ENCODE results near the gene ATP13A3. TPM values are rescaled to one million over a fixed set of nuclear protein-coding genes. Genes with fewer than 3 reads are reported as not detected.

The ATP13A3 gene
- total RNA-seq, 1 experiment from 2014 or later: 78.3 TPM

DNA sequence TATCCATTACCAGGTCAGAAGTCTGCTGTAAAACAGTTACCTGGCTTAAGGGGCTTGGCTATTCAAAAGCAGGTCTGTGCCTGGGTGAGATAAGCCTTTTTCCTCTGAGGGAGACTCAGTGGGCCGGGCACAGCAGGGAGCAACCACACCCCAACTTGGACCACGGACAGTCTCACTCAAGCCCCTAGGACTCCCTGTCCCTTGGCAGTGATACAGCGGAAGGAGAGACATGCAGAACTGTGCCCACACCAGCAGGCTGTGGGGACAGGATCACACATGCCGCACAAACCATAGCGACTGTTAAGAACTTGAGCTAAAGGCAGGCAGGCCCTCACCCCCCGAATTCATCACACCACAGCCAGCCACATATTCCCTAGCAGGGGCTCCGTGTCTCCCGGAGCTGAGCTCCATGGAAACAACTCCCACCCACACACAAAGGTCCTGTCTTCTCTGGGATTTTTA lies 84.9 kb downstream of the ATP13A3 start (continued):
- TF ChIP-seq ETV6 (CRISPR knock-in tag; IDR thresholded peaks at IDR 0.05) (no peak), TEAD1 (CRISPR knock-in tag; IDR thresholded peaks at IDR 0.05) (no peak), TP53 (CRISPR knock-in tag; IDR thresholded peaks at IDR 0.05) (no peak), HMGA2 (CRISPR knock-in tag; IDR thresholded peaks at IDR 0.05) (no peak)
- TF ChIP-seq, protein P1, sequence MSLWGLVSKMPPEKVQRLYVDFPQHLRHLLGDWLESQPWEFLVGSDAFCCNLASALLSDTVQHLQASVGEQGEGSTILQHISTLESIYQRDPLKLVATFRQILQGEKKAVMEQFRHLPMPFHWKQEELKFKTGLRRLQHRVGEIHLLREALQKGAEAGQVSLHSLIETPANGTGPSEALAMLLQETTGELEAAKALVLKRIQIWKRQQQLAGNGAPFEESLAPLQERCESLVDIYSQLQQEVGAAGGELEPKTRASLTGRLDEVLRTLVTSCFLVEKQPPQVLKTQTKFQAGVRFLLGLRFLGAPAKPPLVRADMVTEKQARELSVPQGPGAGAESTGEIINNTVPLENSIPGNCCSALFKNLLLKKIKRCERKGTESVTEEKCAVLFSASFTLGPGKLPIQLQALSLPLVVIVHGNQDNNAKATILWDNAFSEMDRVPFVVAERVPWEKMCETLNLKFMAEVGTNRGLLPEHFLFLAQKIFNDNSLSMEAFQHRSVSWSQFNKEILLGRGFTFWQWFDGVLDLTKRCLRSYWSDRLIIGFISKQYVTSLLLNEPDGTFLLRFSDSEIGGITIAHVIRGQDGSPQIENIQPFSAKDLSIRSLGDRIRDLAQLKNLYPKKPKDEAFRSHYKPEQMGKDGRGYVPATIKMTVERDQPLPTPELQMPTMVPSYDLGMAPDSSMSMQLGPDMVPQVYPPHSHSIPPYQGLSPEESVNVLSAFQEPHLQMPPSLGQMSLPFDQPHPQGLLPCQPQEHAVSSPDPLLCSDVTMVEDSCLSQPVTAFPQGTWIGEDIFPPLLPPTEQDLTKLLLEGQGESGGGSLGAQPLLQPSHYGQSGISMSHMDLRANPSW (CRISPR knock-in tag; conservative IDR thresholded peaks at IDR 0.05; ENCODE audit: low read depth): no peak

- ATAC-seq: peak; percentile 8; the same call in 1 of the 2 replicates
- H3K9me3 Mint-ChIP-seq: no peaks in the 10 kb centered on the region
- no peak for DNase-seq (ENCODE audit: low spot score)
- H3K36me3 Mint-ChIP-seq: peaks cover 8% of the 10 kb centered on the region; the same call in 1 of the 2 replicates
- TF ChIP-seq ZNF423 (CRISPR knock-in tag; IDR thresholded peaks at IDR 0.05) (no peak), EMX1 (CRISPR knock-in tag; IDR thresholded peaks at IDR 0.05) (no peak), SOX15 (CRISPR knock-in tag; IDR thresholded peaks at IDR 0.05) (no peak), ETV6 (CRISPR knock-in tag; IDR thresholded peaks at IDR 0.05) (no peak), HMGA2 (CRISPR knock-in tag; IDR thresholded peaks at IDR 0.05) (no peak), SMAD3 (CRISPR knock-in tag; IDR thresholded peaks at IDR 0.05; ENCODE audit: borderline replicate concordance) (no peak), RORB (CRISPR knock-in tag; IDR thresholded peaks at IDR 0.05) (no peak), FOXJ3 (CRISPR knock-in tag; IDR thresholded peaks at IDR 0.05; ENCODE audit: borderline replicate concordance) (no peak), ZNF121 (CRISPR knock-in tag; IDR thresholded peaks at IDR 0.05) (no peak), MYBL2 (CRISPR knock-in tag; IDR thresholded peaks at IDR 0.05) (no peak), CBFB (CRISPR knock-in tag; IDR thresholded peaks at IDR 0.05; ENCODE audit: low read depth) (no peak), USF1 (CRISPR knock-in tag; IDR thresholded peaks at IDR 0.05) (no peak), E2F5 (CRISPR knock-in tag; IDR thresholded peaks at IDR 0.05) (no peak), OVOL2 (CRISPR knock-in tag; IDR thresholded peaks at IDR 0.05; ENCODE audit: borderline replicate concordance) (no peak), NFATC4 (CRISPR knock-in tag; IDR thresholded peaks at IDR 0.05) (no peak), GABPB1 (CRISPR knock-in tag; IDR thresholded peaks at IDR 0.05) (no peak)
- TF ChIP-seq, protein P2, sequence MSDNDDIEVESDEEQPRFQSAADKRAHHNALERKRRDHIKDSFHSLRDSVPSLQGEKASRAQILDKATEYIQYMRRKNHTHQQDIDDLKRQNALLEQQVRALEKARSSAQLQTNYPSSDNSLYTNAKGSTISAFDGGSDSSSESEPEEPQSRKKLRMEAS (CRISPR knock-in tag; IDR thresholded peaks at IDR 0.05): no peak
- TF ChIP-seq, protein P3, sequence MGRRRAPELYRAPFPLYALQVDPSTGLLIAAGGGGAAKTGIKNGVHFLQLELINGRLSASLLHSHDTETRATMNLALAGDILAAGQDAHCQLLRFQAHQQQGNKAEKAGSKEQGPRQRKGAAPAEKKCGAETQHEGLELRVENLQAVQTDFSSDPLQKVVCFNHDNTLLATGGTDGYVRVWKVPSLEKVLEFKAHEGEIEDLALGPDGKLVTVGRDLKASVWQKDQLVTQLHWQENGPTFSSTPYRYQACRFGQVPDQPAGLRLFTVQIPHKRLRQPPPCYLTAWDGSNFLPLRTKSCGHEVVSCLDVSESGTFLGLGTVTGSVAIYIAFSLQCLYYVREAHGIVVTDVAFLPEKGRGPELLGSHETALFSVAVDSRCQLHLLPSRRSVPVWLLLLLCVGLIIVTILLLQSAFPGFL (CRISPR knock-in tag; IDR thresholded peaks at IDR 0.05; ENCODE audit: borderline replicate concordance): no peak
- TF ChIP-seq, protein P4, sequence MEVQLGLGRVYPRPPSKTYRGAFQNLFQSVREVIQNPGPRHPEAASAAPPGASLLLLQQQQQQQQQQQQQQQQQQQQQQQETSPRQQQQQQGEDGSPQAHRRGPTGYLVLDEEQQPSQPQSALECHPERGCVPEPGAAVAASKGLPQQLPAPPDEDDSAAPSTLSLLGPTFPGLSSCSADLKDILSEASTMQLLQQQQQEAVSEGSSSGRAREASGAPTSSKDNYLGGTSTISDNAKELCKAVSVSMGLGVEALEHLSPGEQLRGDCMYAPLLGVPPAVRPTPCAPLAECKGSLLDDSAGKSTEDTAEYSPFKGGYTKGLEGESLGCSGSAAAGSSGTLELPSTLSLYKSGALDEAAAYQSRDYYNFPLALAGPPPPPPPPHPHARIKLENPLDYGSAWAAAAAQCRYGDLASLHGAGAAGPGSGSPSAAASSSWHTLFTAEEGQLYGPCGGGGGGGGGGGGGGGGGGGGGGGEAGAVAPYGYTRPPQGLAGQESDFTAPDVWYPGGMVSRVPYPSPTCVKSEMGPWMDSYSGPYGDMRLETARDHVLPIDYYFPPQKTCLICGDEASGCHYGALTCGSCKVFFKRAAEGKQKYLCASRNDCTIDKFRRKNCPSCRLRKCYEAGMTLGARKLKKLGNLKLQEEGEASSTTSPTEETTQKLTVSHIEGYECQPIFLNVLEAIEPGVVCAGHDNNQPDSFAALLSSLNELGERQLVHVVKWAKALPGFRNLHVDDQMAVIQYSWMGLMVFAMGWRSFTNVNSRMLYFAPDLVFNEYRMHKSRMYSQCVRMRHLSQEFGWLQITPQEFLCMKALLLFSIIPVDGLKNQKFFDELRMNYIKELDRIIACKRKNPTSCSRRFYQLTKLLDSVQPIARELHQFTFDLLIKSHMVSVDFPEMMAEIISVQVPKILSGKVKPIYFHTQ (CRISPR knock-in tag; IDR thresholded peaks at IDR 0.05): no peak
- H3K27me3 Mint-ChIP-seq (ENCODE audit: low read depth): peaks cover 36% of the 10 kb centered on the region
- ChIA-PET CTCF (interaction anchor here (1.1 to 1.6 kb wide), 2 partner anchors 61 to 68 kb away, joined by 5 to 6 read pairs; no protein-coding TSS in a partner anchor), POLR2A (no interaction called here)
- H3K4me3 Mint-ChIP-seq: no peak overlapping the region
- H3K27ac Mint-ChIP-seq: no peak overlapping the region
- peaks cover 17% of the 10 kb centered on the region for H3K4me1 Mint-ChIP-seq
Observed at GRCh38 chr3:194401346-194401745, 85.5 kb downstream of the ATP13A3 start.

Data from WTC11 (cell line).